Testis (tissue), 2 donors: ENCODE data around the gene ZAP70.

Experiments used
- CTCF ChIP-seq, 3 experiments: fragments of 450-650 bp in 2 of 3; fragments of 200-600 bp in 1 of 3; sonication (generic) in 1 of 3; IDR thresholded peaks; one replicate each; pipeline ENCODE4 v1.5.1; 2016 to 2019; ENCODE audit warnings: antibody characterized with exemption in 3 of 3, mild to moderate bottlenecking in 2 of 3, moderate library complexity in 1 of 3
- POLR2A ChIP-seq: fragments of 450-650 bp; IDR thresholded peaks from one replicate; pipeline ENCODE4 v1.6.1; 2017; ENCODE audit warnings: antibody characterized with exemption, mild to moderate bottlenecking, moderate library complexity

- TF ChIP-seq CTCF (IDR thresholded peaks at IDR 0.05) (no peak), POLR2A (no peak)
Observed at GRCh38 chr2:97731274-97732020, 18.1 kb downstream of the ZAP70 start.
